Measurements from ENCODE around the gene DYNLT4.

The DYNLT4 gene

GRCh38 chr1:44760876-44761275, 46.3 kb downstream of the DYNLT4 start:
- DNase-seq (ENCODE audit: insufficient read length, low spot score) (no peak), FAIRE-seq (no peak)
- no peak for TF ChIP-seq POLR2AphosphoS5 (IDR thresholded peaks at IDR 0.05; ENCODE audit: low read depth, low read length)
- TF ChIP-seq POU2F2 (IDR thresholded peaks at IDR 0.05; ENCODE audit: low read depth, low read length): no peak
- no peak for TF ChIP-seq TAF1 (IDR thresholded peaks at IDR 0.05; ENCODE audit: low read depth, low read length)
- no peak for TF ChIP-seq SPI1 (IDR thresholded peaks at IDR 0.05; ENCODE audit: low read depth, low read length)

GRCh38 chr1:44759077-44759476, 48.1 kb downstream of the DYNLT4 start:
- TF ChIP-seq POU2F2 (IDR thresholded peaks at IDR 0.05; ENCODE audit: low read depth, low read length) (no peak), POLR2AphosphoS5 (IDR thresholded peaks at IDR 0.05; ENCODE audit: low read depth, low read length) (no peak), SPI1 (IDR thresholded peaks at IDR 0.05; ENCODE audit: low read depth, low read length) (no peak), PAX5 (IDR thresholded peaks at IDR 0.05; ENCODE audit: insufficient read depth, low read length, severe bottlenecking) (no peak), TAF1 (IDR thresholded peaks at IDR 0.05; ENCODE audit: low read depth, low read length) (no peak), POLR2A (IDR thresholded peaks at IDR 0.05; ENCODE audit: low read depth, low read length) (no peak)
- FAIRE-seq (no peak), DNase-seq (ENCODE audit: insufficient read length, low spot score) (no peak)

- DNase-seq (ENCODE audit: insufficient read length, low spot score) (no peak), FAIRE-seq (peak; percentile 89)
- TF ChIP-seq POLR2AphosphoS5 (IDR thresholded peaks at IDR 0.05; ENCODE audit: low read depth, low read length): no peak
- no peak for TF ChIP-seq POLR2A (IDR thresholded peaks at IDR 0.05; ENCODE audit: low read depth, low read length)
- peak; percentile 60 for TF ChIP-seq SPI1 (IDR thresholded peaks at IDR 0.05; ENCODE audit: low read depth, low read length)
- 0 out of 2 replicates have a peak, but pooled peaks have one; percentile 18 for TF ChIP-seq TAF1 (IDR thresholded peaks at IDR 0.05; ENCODE audit: low read depth, low read length)
- TF ChIP-seq POU2F2 (IDR thresholded peaks at IDR 0.05; ENCODE audit: low read depth, low read length): peak; percentile 73
- TF ChIP-seq PAX5 (IDR thresholded peaks at IDR 0.05; ENCODE audit: insufficient read depth, low read length, severe bottlenecking): no peak
Observed at GRCh38 chr1:44757420-44757819, 49.7 kb downstream of the DYNLT4 start.
